SH-SY5Y (cell line): ENCODE data around the gene NOTUM.

Experiments used
- GATA2 ChIP-seq: IDR thresholded peaks from 2 replicates; pipeline ENCODE4 v1.6.1; 2011; ENCODE audit warnings: mild to moderate bottlenecking, low read depth, low read length
- GATA3 ChIP-seq: IDR thresholded peaks from 2 replicates; pipeline ENCODE4 v1.6.1; 2011; ENCODE audit warnings: low read depth, mild to moderate bottlenecking, low read length, moderate library complexity

GRCh38 chr17:81955756-81956544, 5.0 kb downstream of the NOTUM start:
- TF ChIP-seq GATA2: no peak
- TF ChIP-seq GATA3: no peak
